Measurements from ENCODE around the gene MED9. TPM values are rescaled to one million over a fixed set of nuclear protein-coding genes. Genes with fewer than 3 reads are reported as not detected.

The MED9 gene
- polyA plus RNA-seq, 1 of the 3 experiments (the other 2 are of a cell fraction), result 10.1 TPM

GRCh38 chr17:17505151-17505550, 28.4 kb downstream of the MED9 start (continued):
- TF ChIP-seq USF2 (IDR thresholded peaks at IDR 0.05; ENCODE audit: borderline replicate concordance, low read depth, low read length) (no peak), TAF1 (IDR thresholded peaks at IDR 0.05; ENCODE audit: borderline replicate concordance, low read depth, low read length) (no peak)

GRCh38 chr17:17505610-17506171, 28.9 kb downstream of the MED9 start:
- no peaks in the 10 kb centered on the region for H3K9me3 ChIP-seq
- H3K4me2 ChIP-seq, result no peak overlapping the region
- WGBS (ENCODE audit: low lambda C conversion rate), result no CpG with 5 or more reads among the region's 22 CpGs
- no peaks in the 10 kb centered on the region for H3K27me3 ChIP-seq (ENCODE audit: insufficient read depth)
- H3K4me1 ChIP-seq (ENCODE audit: control insufficient read depth in 1 of 2, insufficient read depth in 2 of 2, low read depth in 1 of 2, low read length in 1 of 2), result peaks cover 0 to 20% of the 10 kb centered on the region in 2 experiments; a peak in 1 of 4 replicates
- H3K79me2 ChIP-seq (ENCODE audit: insufficient read depth), result no peaks in the 10 kb centered on the region
- CTCF ChIA-PET, result interaction anchor here (1.8 to 3.3 kb wide), 3 partner anchors 9 to 151 kb away, joined by 8 to 32 read pairs (median 14); partner anchors contain the start of gene RASD1
- H3K9me2 ChIP-seq, result no peaks in the 10 kb centered on the region
- H4K20me1 ChIP-seq (ENCODE audit: insufficient read depth), result 0 out of 2 replicates have a peak, but pooled peaks cover 2% of the 10 kb centered on the region
- POLR2A ChIA-PET, result no interaction called here
- H2AFZ ChIP-seq (ENCODE audit: low read depth), result no peak overlapping the region
- TF ChIP-seq FOXM1 (IDR thresholded peaks at IDR 0.05; ENCODE audit: low read depth), result no peak
- TF ChIP-seq JUND (IDR thresholded peaks at IDR 0.05), result no peak
- no peak for TF ChIP-seq USF1 (IDR thresholded peaks at IDR 0.05; ENCODE audit: borderline replicate concordance, low read depth)
- TF ChIP-seq ZBTB33 (IDR thresholded peaks at IDR 0.05; ENCODE audit: borderline replicate concordance, low read depth), result no peak
- TF ChIP-seq TAF1 (IDR thresholded peaks at IDR 0.05; ENCODE audit: borderline replicate concordance, low read depth, low read length), result no peak
- H3F3A ChIP-seq (replicated peaks; ENCODE audit: insufficient read depth), result no peaks in the 10 kb centered on the region
- H3K27ac ChIP-seq (ENCODE audit: low read depth in 2 of 2, low read length in 1 of 2), result no peak overlapping the region; a peak in 1 of 4 replicates
- no peak overlapping the region for H3K9ac ChIP-seq
- no peak overlapping the region for H3K4me3 ChIP-seq (ENCODE audit: low read depth in 2 of 2, low read length in 1 of 2)
- DNase-seq, result no peak
- no peaks in the 10 kb centered on the region for H3K36me3 ChIP-seq (replicated peaks in 1 of 2; ENCODE audit: control insufficient read depth in 1 of 2, insufficient read depth in 2 of 2, low read length in 1 of 2)

GRCh38 chr17:17506181-17506741, 29.5 kb downstream of the MED9 start:
- POLR2A ChIA-PET, result no interaction called here
- peaks cover 0 to 20% of the 10 kb centered on the region in 2 experiments; a peak in 1 of 4 replicates for H3K4me1 ChIP-seq (ENCODE audit: control insufficient read depth in 1 of 2, insufficient read depth in 2 of 2, low read depth in 1 of 2, low read length in 1 of 2)
- no peaks in the 10 kb centered on the region for H3K9me2 ChIP-seq
- no peaks in the 10 kb centered on the region for H3K79me2 ChIP-seq (ENCODE audit: insufficient read depth)
- 0 out of 2 replicates have a peak, but pooled peaks cover 7% of the 10 kb centered on the region for H4K20me1 ChIP-seq (ENCODE audit: insufficient read depth)
- CTCF ChIA-PET, result interaction anchor here (1.8 to 3.3 kb wide), 5 partner anchors 10 to 152 kb away, joined by 5 to 32 read pairs (median 14); partner anchors contain the start of gene RASD1
- DNase-seq, result peak; percentile 57
- H3F3A ChIP-seq (replicated peaks; ENCODE audit: insufficient read depth), result no peaks in the 10 kb centered on the region
- no peaks in the 10 kb centered on the region for H3K36me3 ChIP-seq (replicated peaks in 1 of 2; ENCODE audit: control insufficient read depth in 1 of 2, insufficient read depth in 2 of 2, low read length in 1 of 2)
- no peak overlapping the region for H3K9ac ChIP-seq
- no peak overlapping the region; a peak in 1 of 4 replicates for H3K27ac ChIP-seq (ENCODE audit: low read depth in 2 of 2, low read length in 1 of 2)
- no peak overlapping the region for H3K4me3 ChIP-seq (ENCODE audit: low read depth in 2 of 2, low read length in 1 of 2)
- WGBS (ENCODE audit: low lambda C conversion rate), result 91% methylated on average over 18 of the region's 22 CpGs
- H3K27me3 ChIP-seq (ENCODE audit: insufficient read depth), result no peaks in the 10 kb centered on the region
- H3K4me2 ChIP-seq, result no peak overlapping the region
- no peak overlapping the region for H2AFZ ChIP-seq (ENCODE audit: low read depth)
- H3K9me3 ChIP-seq, result no peaks in the 10 kb centered on the region
- TF ChIP-seq CHD2 (IDR thresholded peaks at IDR 0.05; ENCODE audit: low read length, partially characterized antibody) (no peak), CTCF (IDR thresholded peaks at IDR 0.05) (no peak), JUND (IDR thresholded peaks at IDR 0.05) (no peak), USF2 (IDR thresholded peaks at IDR 0.05; ENCODE audit: borderline replicate concordance, low read depth, low read length) (no peak), FOXM1 (IDR thresholded peaks at IDR 0.05; ENCODE audit: low read depth) (no peak), RAD21 (IDR thresholded peaks at IDR 0.05; ENCODE audit: low read length) (no peak), GATA2 (CRISPR knock-in tag; IDR thresholded peaks at IDR 0.05) (no peak), MEF2A (IDR thresholded peaks at IDR 0.05; ENCODE audit: borderline replicate concordance, low read depth) (no peak), GABPA (IDR thresholded peaks at IDR 0.05; ENCODE audit: low read depth) (no peak), RXRA (IDR thresholded peaks at IDR 0.05; ENCODE audit: borderline replicate concordance, low read depth) (no peak), NRF1 (IDR thresholded peaks at IDR 0.05; ENCODE audit: low read depth, low read length) (no peak)
